Epithelial cell of esophagus (primary cell): ENCODE measurements around the gene FBLL1.
"Not testable (repeated sequence)": the region's sequence is repeated elsewhere in the genome, so short reads cannot be mapped to it uniquely, and the experiment has no call there.

Source experiments
- DNase-seq: peaks from one replicate; pipeline ENCODE4 v3.0.0; 2010; ENCODE audit warnings: low read depth
- H3K4me3 ChIP-seq: 2 replicates; pipeline ENCODE4 v1.5.1; 2011; ENCODE audit warnings: mild to moderate bottlenecking, low read length, control low read depth
- TF ChIP-seq, protein P1 (sequence below): IDR thresholded peaks from 2 replicates; pipeline ENCODE4 v1.5.1; 2011; ENCODE audit warnings: low read depth, mild to moderate bottlenecking, low read length, control low read depth, inconsistent platforms; ENCODE audit not compliant: insufficient read depth; ENCODE audit errors: missing control alignments

The FBLL1 gene

DNA sequence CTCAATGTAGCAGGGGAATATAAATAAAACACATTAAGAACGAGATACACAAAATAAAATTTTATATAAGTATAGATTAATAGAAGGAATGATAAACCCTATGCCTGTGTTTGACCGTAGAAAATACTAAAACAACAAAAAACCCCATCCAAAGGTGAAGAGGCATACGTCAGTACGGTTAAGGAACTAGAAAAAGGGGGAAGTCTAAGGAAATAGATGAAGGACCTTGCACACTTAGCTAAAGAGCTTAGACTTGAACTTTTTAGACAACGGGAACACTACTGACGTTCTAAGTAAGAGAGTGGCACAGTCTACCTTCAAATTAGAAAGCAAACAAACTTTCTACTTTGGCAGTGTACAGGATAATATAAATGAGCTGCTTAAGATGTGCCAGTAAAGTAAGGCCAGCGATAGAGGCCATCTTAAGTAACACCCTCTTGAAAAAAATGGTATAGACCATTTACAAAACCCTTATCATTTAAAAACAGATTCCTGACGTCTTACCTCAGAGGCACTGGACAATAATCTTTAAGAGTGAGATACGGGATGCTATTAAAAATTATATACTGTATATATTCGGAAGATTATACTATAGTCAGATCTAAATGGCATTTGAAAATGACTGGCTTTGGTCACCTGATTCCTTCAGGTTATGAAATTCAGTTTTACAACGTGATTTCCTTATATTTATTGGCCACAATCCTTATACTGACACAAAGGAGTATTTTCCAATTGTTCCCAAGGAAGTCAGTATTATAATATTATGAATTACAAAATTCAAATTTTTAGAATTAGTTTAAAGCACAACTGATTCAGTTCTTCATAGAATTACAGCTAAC lies 41.6 kb downstream of the FBLL1 start:
- DNase-seq = no peak
- H3K4me3 ChIP-seq = no peak overlapping the region
- TF ChIP-seq, protein P1, sequence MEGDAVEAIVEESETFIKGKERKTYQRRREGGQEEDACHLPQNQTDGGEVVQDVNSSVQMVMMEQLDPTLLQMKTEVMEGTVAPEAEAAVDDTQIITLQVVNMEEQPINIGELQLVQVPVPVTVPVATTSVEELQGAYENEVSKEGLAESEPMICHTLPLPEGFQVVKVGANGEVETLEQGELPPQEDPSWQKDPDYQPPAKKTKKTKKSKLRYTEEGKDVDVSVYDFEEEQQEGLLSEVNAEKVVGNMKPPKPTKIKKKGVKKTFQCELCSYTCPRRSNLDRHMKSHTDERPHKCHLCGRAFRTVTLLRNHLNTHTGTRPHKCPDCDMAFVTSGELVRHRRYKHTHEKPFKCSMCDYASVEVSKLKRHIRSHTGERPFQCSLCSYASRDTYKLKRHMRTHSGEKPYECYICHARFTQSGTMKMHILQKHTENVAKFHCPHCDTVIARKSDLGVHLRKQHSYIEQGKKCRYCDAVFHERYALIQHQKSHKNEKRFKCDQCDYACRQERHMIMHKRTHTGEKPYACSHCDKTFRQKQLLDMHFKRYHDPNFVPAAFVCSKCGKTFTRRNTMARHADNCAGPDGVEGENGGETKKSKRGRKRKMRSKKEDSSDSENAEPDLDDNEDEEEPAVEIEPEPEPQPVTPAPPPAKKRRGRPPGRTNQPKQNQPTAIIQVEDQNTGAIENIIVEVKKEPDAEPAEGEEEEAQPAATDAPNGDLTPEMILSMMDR = no peak

DNA sequence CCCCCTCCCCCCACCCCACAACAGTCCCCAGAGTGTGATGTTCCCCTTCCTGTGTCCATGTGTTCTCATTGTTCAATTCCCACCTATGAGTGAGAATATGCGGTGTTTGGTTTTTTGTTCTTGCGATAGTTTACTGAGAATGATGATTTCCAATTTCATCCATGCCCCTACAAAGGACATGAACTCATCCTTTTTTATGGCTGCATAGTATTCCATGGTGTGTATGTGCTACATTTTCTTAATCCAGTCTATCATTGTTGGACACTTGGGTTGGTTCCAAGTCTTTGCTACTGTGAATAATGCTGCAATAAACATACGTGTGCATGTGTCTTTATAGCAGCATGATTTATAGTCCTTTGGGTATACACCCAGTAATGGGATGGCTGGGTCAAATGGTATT lies 44.6 kb downstream of the FBLL1 start:
- not testable (repeated sequence) for H3K4me3 ChIP-seq, DNase-seq

DNA sequence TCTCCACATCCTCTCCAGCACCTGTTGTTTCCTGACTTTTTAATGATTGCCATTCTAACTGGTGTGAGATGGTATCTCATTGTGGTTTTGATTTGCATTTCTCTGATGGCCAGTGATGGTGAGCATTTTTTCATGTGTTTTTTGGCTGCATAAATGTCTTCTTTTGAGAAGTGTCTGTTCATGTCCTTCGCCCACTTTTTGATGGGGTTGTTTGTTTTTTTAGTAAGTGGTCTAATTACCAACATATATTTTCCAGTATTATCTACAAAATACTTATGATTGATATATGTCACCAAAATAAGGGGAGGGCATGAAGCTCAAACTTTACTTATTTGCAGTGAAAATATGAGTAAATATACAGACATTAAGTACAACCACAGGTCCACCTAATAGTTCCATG lies 45.1 kb downstream of the FBLL1 start:
- not testable (repeated sequence) for H3K4me3 ChIP-seq, DNase-seq

DNA sequence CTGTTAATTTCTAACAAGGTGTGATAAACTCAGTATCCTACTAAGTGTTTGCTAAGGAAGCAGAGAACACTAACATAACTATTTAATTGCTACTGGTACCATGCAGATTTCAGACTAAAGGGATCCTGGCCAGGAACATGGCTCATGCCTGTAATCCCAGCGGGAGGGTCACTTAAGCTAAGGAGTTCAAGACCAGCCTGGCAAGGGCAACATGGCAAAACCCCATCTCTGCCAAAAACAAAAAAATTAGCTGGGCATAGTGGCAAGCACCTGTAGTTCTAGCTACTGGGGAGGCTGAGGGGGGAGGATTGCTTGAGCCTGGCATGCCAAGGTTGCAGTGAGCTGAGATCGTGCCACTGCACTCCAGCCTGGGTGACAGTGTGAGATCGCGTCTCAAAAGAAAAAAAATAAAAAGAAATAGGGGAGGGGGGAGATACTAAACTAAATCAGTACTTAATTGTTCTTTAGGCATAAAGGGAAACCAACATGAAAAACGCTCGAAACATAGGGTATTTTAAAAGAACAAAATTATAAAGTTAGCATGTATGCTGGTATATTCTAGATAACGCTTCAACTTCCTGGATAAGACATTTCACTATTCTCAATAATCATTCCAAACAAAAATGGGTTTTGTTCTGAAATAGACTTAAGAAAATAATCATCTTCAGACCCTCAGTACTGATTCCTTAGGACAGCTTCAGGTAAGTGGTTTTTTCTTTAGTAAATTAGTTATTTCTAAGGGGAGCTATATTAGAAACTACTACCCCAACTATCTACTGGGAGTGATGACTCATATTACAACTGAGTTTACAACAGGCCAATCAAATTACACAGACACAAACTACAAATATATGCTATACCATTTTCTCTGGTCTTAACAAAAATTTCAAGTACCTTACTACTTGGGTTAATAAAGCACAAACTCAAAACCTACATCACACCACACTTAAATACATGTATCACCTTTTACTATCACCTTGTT lies 46.6 kb downstream of the FBLL1 start:
- no peak for DNase-seq
- no peak overlapping the region for H3K4me3 ChIP-seq
- TF ChIP-seq, protein P1 = no peak

DNA sequence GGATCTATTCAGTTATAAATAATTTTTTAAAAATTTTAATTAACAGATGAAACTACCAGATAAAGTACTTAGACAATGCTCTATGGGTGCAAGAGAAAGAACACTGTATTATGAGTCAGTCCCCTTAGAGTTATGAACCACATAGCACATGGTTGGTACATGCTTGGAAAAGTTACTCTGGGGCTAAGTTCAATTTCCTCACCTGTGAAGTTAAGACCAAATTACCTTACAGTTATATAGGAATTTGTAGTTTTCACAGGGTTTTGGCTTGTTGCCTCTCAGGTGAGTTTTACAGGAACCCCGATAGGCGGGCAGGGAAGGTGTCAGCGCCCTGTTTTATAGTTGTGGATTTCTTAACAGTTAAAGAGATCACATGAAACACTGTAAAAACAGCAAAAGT lies 48.9 kb downstream of the FBLL1 start:
- DNase-seq = peak; percentile 72
- TF ChIP-seq, protein P1 = no peak
- peak overlapping the region; percentile 96 for H3K4me3 ChIP-seq

DNA sequence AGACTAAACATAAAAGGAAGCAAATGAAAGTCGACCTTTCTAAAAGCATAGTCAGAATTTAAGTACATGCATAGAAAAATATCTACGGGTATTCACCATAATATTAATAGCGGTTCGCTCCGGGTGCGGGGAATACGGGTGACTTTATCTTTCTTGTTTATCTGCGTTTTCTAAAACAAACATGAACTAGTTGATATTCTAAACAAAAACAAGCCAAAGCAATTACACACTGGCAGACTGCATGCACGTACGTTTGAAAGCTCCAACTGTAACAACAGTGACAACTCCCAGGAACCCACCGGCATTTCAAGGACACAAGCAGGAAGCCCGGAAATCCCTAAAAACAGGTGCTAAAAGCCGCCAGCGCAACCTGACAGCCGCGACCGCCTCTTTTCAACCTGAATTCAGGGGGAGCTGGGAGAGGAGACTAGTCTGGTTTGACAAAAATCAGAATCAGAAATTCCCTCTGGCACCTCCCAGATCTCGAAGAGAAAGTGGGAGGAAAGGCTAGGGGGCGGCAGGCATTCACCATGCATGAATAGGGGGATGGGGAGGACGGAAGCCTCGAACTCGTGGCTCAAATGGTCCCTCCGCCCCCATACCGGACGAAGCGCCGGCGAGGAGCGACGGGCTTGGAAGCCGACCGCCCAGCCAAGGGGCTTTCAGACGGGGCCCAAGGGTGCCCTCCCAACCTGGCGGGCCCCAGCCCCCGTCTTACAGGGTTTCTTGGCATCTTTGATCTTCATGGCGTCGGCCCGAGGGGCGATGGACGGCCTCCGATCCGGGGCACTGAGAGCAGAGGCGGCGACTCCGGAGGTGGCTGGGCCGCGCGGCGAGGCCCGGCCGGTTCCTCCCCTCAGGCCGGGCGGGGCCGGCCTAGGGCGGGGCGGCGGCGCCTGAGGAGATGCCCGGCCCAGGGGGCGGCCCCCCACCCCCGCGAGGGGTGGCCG lies 49.7 kb downstream of the FBLL1 start, which contains the start of gene PANK3:
TSS of gene PANK3 (minus strand) at position 831 of the 950 bp plus-strand sequence. CDS start at position 746, 85 bp downstream.
- H3K4me3 ChIP-seq = peak within 1 kb of the TSS; percentile 96
- TF ChIP-seq, protein P1 = no peak
- peak; percentile 32 for DNase-seq

DNA sequence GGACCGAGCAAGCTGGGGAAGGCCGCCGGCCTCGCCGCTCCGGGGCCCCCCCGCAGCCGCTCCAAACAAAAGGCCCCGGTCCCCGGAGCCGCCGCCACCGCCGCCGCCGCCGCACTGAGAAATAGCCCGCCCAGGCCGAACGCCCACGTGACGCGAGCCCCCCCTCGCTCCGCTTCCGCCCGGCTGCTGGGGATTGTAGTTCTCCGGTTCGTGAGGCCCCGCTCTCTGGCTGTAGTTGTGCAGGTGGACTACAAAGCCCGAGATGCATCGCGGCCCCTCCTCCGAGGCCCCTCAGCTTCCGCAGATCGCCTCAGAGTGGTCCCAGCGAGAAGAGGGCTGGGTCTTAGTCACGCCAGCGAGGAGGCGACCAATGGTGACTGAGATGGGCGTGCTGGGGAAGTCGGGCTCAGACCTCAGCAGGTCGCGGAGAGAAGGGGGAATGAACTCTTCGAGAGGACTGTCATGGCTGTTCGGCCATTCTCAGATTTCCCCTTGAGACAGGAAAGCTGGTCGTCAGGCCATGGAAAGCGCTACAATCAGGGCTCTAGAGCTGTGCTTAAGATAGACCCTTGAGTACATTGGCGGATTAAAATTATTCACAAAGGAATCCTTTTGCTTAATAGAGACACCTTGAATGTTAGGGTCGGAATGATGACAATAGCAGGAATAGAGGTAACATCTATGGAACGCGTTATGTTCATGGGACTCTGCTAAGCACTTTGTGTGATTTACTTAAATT lies 50.6 kb downstream of the FBLL1 start:
- TF ChIP-seq, protein P1 = no peak
- H3K4me3 ChIP-seq = peak overlapping the region; percentile 96
- peak; percentile 99 for DNase-seq
